HG02623 (cell line): ENCODE measurements around the gene HNF4A.

ENCODE experiments used
- ATAC-seq: cut with Tn5 transposase; IDR thresholded peaks from one replicate; pipeline ENCODE4 v1.9.1; 2021; ENCODE audit warnings: moderate library complexity; ENCODE audit not compliant: unreplicated experiment

HNF4A gene

GRCh38 chr20:44423480-44423879 is 68.0 kb downstream of the HNF4A start:
- ATAC-seq, result no peak

GRCh38 chr20:44424039-44424495 is 68.6 kb downstream of the HNF4A start:
- no peak for ATAC-seq

GRCh38 chr20:44425923-44426322 is 70.4 kb downstream of the HNF4A start:
- no peak for ATAC-seq

- ATAC-seq, result no peak
Measured at GRCh38 chr20:44426879-44427790, 71.6 kb downstream of the HNF4A start.

GRCh38 chr20:44427804-44428173 is 72.3 kb downstream of the HNF4A start:
- ATAC-seq, result no peak

GRCh38 chr20:44428174-44429016 is 72.9 kb downstream of the HNF4A start:
- ATAC-seq, result no peak

- no peak for ATAC-seq
Measured at GRCh38 chr20:44429017-44429339, 73.5 kb downstream of the HNF4A start.

GRCh38 chr20:44429419-44430269 is 74.1 kb downstream of the HNF4A start:
- ATAC-seq, result no peak

GRCh38 chr20:44430270-44431065 is 75.0 kb downstream of the HNF4A start:
- no peak for ATAC-seq

GRCh38 chr20:44431118-44431501 is 75.6 kb downstream of the HNF4A start:
- ATAC-seq, result no peak

- ATAC-seq, result no peak
Measured at GRCh38 chr20:44431502-44432234, 76.2 kb downstream of the HNF4A start.

GRCh38 chr20:44432618-44433577 is 77.4 kb downstream of the HNF4A start:
- ATAC-seq, result no peak

GRCh38 chr20:44433751-44434538 is 78.4 kb downstream of the HNF4A start:
- ATAC-seq, result no peak

GRCh38 chr20:44435630-44436335 is 80.3 kb downstream of the HNF4A start:
- no peak for ATAC-seq

- no peak for ATAC-seq
Measured at GRCh38 chr20:44436393-44436792, 80.9 kb downstream of the HNF4A start.

GRCh38 chr20:44437497-44437896 is 82.0 kb downstream of the HNF4A start:
- ATAC-seq, result no peak

GRCh38 chr20:44438782-44439181 is 83.3 kb downstream of the HNF4A start:
- no peak for ATAC-seq
